ENCODE data around the gene CRHBP.

- TF ChIP-seq POLR2A (IDR thresholded peaks at IDR 0.05), result no peak
- TF ChIP-seq CTCF (IDR thresholded peaks at IDR 0.05), result no peak
- no peak for TF ChIP-seq EP300 (IDR thresholded peaks at IDR 0.05)
- no peak for TF ChIP-seq POLR2AphosphoS5 (IDR thresholded peaks at IDR 0.05)
Measured at GRCh38 chr5:76944638-76945037, 8.2 kb upstream of the CRHBP start.
